K562 (cell line): ENCODE data around the gene TMEM270. TPM values are rescaled to one million over a fixed set of nuclear protein-coding genes. Genes with fewer than 3 reads are reported as not detected.
A peak's percentile ranks its signal among the peaks of the same experiment; 100 is the strongest.

Experiments used
- ATAC-seq: fragments of 200-7000 bp; cut with Tn5 transposase; 3 replicates; pipeline ENCODE4 v1.9.1; 2020; ENCODE audit warnings: moderate library complexity
- BruUV-seq: library from RNA; stranded (reverse); fragments of 400-500 nt; replicated peaks from 2 replicates; lab custom pipeline; 2021; lab: Mats Ljungman, UMichigan
- CTCF ChIA-PET: fragments of 300-600 bp; formaldehyde crosslinking; extraction: SDS; loops from one replicate; lab custom pipeline; 2021; ENCODE audit warnings: low intra/inter-chr PET ratio; lab: Yijun Ruan, JAX
- POLR2A ChIA-PET: fragments of 300-600, 350-650 bp; sonication (Branson Sonifier 250); formaldehyde crosslinking; extraction: SDS; loops from one replicate; lab custom pipeline; 2021; ENCODE audit warnings: antibody characterized with exemption, inconsistent platforms; lab: Yijun Ruan, JAX
- DNase-seq, 4 experiments: peaks; one replicate each; pipeline versions ENCODE4 v3.0.0 to v3.0.0-alpha.2; 2011 to 2018; ENCODE audit warnings: low spot score in 3 of 4, mixed read lengths in 3 of 4; ENCODE audit errors: extremely low read depth in 1 of 4
- FAIRE-seq: peaks from 2 replicates; lab custom pipeline; 2011; peaks lifted over from hg19 to GRCh38; lab: Jason Lieb, UNC
- H2AFZ ChIP-seq: 2 replicates; pipeline ENCODE4 v1.6.0; 2011; ENCODE audit warnings: low read depth, low read length, control low read depth, inconsistent platforms
- H3K27ac ChIP-seq: fragments of 200-600 bp; 3 replicates; pipeline ENCODE4 v1.8.0; 2011; ENCODE audit warnings: low read depth, mild to moderate bottlenecking, control low read depth, inconsistent platforms, low read length, moderate library complexity, mixed read lengths; ENCODE audit errors: extremely low read depth
- H3K27me3 ChIP-seq, 2 experiments: fragments of 300-600 bp in 1 of 2; 2 replicates in 1 of 2; 3 replicates in 1 of 2; pipeline versions ENCODE4 v1.6.0 to v1.8.0; 2011; ENCODE audit warnings: inconsistent platforms in 2 of 2, low read length in 2 of 2, mild to moderate bottlenecking in 1 of 2, mixed read lengths in 1 of 2, moderate library complexity in 1 of 2; ENCODE audit not compliant: control insufficient read depth in 2 of 2, insufficient read depth in 2 of 2
- H3K36me3 ChIP-seq: fragments of 300-600 bp; 3 replicates; pipeline ENCODE4 v1.8.0; 2011; ENCODE audit warnings: mild to moderate bottlenecking, low read length, inconsistent platforms; ENCODE audit not compliant: control insufficient read depth, insufficient read depth
- H3K4me1 ChIP-seq, 2 experiments: fragments of 200-600 bp in 1 of 2; replicated peaks in 1 of 2; 2 replicates in 1 of 2; 3 replicates in 1 of 2; pipeline versions ENCODE4 v1.5.1 to v1.8.0; 2011; ENCODE audit warnings: inconsistent platforms in 2 of 2, low read length in 2 of 2, mild to moderate bottlenecking in 1 of 2, mixed read lengths in 1 of 2, moderate library complexity in 1 of 2; ENCODE audit not compliant: control insufficient read depth in 2 of 2, insufficient read depth in 2 of 2
- H3K4me2 ChIP-seq: 2 replicates; pipeline ENCODE4 v1.6.1; 2011; ENCODE audit warnings: low read length, control low read depth, inconsistent platforms, mixed read lengths; ENCODE audit not compliant: insufficient read depth
- H3K4me3 ChIP-seq: fragments of 200-600 bp; sonication (generic), shearing (Covaris generic); 2 replicates; pipeline ENCODE4 v1.5.1; 2016; ENCODE audit warnings: control low read depth, inconsistent platforms
- H3K79me2 ChIP-seq: fragments of 200-600 bp; 3 replicates; pipeline ENCODE4 v1.8.0; 2011; ENCODE audit warnings: low read length, inconsistent platforms; ENCODE audit not compliant: control insufficient read depth, insufficient read depth
- H3K9ac ChIP-seq, 2 experiments: 2 replicates each; pipeline versions ENCODE4 v1.6.0 to v1.6.1; 2011; ENCODE audit warnings: low read depth in 2 of 2, low read length in 2 of 2, control low read depth in 1 of 2, inconsistent platforms in 1 of 2, mild to moderate bottlenecking in 1 of 2, mixed read lengths in 1 of 2; ENCODE audit not compliant: insufficient read depth in 1 of 2
- H3K9me1 ChIP-seq: one replicate; pipeline ENCODE4 v1.6.0; 2011; ENCODE audit warnings: inconsistent platforms, mild to moderate bottlenecking, low read length, moderate library complexity; ENCODE audit not compliant: control insufficient read depth, insufficient read depth
- H3K9me3 ChIP-seq: replicated peaks from 2 replicates; pipeline ENCODE4 v1.5.1; 2011; ENCODE audit warnings: low read depth, low read length, inconsistent platforms; ENCODE audit not compliant: control insufficient read depth, insufficient read depth
- H4K20me1 ChIP-seq: replicated peaks from 2 replicates; pipeline ENCODE4 v1.6.1; 2011; ENCODE audit warnings: low read length, inconsistent platforms, mixed read lengths; ENCODE audit not compliant: control insufficient read depth, insufficient read depth
- CEBPG ChIP-seq, 3 experiments: fragments of 200-800 bp in 1 of 3; sonication (Bioruptor generic) in 1 of 3; sonication (generic) in 1 of 3; formaldehyde crosslinking in 1 of 3; IDR thresholded peaks in 2 of 3; conservative IDR thresholded peaks in 1 of 3; 2 replicates each; pipeline versions ENCODE4 v1.6.1 to v1.8.0; 2016 to 2022; ENCODE audit warnings: missing compliant biosample characterization in 2 of 3, missing genetic modification characterization in 2 of 3, mild to moderate bottlenecking in 1 of 3, missing genetic modification reagents in 1 of 3
- EHMT2 ChIP-seq: fragments of 450-650 bp; IDR thresholded peaks from 2 replicates; pipeline ENCODE4 v1.6.1; 2018; ENCODE audit warnings: antibody characterized with exemption
- ETV1 ChIP-seq: fragments of 450-650 bp; conservative IDR thresholded peaks from 2 replicates; pipeline ENCODE4 v1.6.1; 2016; ENCODE audit warnings: missing genetic modification characterization, control low read depth, low read depth, missing compliant biosample characterization
- NCOA1 ChIP-seq: fragments of 450-650 bp; IDR thresholded peaks from 2 replicates; pipeline ENCODE4 v1.6.1; 2016; ENCODE audit warnings: low read depth
- NR3C1 ChIP-seq: sonication (generic); formaldehyde crosslinking; IDR thresholded peaks from 2 replicates; pipeline ENCODE4 v1.8.1; 2022; ENCODE audit warnings: missing genetic modification reagents
- PHTF2 ChIP-seq: fragments of 250-450 bp; sonication (Bioruptor Pico); IDR thresholded peaks from 2 replicates; pipeline ENCODE4 v1.5.0; 2021; ENCODE audit warnings: mild to moderate bottlenecking
- RAD21 ChIP-seq, 2 experiments: fragments of 250-450 bp in 1 of 2; fragments of 450-650 bp in 1 of 2; sonication (Bioruptor Pico) in 1 of 2; formaldehyde crosslinking in 1 of 2; IDR thresholded peaks in 1 of 2; conservative IDR thresholded peaks in 1 of 2; 2 replicates each; pipeline versions ENCODE4 v1.4.0 to v1.8.0; 2020 to 2022; ENCODE audit warnings: mild to moderate bottlenecking in 2 of 2, moderate library complexity in 1 of 2
- ZNF436 ChIP-seq: fragments of 250-450, 450-650 bp; sonication (Bioruptor Pico); formaldehyde crosslinking; IDR thresholded peaks from 2 replicates; pipeline ENCODE4 v1.7.0; 2020; ENCODE audit warnings: mild to moderate bottlenecking
- ZNF644 ChIP-seq: fragments of 200-800 bp; sonication (Bioruptor generic); IDR thresholded peaks from 2 replicates; pipeline ENCODE4 v1.6.1; 2016; ENCODE audit warnings: low read depth, missing genetic modification characterization, missing compliant biosample characterization
- WGBS: fragments of 100-300 bp; shearing (Covaris generic); methylation state at CpG from one replicate; pipeline ENCODE4 v1.1.6; 2016; ENCODE audit warnings: low coverage, mixed read lengths; ENCODE audit not compliant: insufficient coverage; ENCODE audit errors: missing lambda C conversion rate; 5-methylcytosine and 5-hydroxymethylcytosine counted together
- in situ Hi-C: fragments of 300-500 bp; cut with MboI; formaldehyde crosslinking; loops from 4 replicates; pipeline ENCODE4 v1.15.0; 2018; ENCODE audit warnings: inconsistent platforms, mixed read lengths
- intact Hi-C: fragments of 100-400 bp; cut with micrococcal nuclease; formaldehyde crosslinking; loops from 2 replicates; pipeline ENCODE4 v1.14.2; 2022
- polyA plus RNA-seq, 8 experiments: library from polyadenylated mRNA; depleted of rRNA in 4 of 8; stranded (reverse) in 5 of 8; unstranded in 3 of 8; fragments of >200 nt; fragmentation: Nextera tagmentation in 2 of 8; fragmentation: Illumina TruSeq in 1 of 8; extraction: Ambion mirVana in 2 of 8; extraction: Trizol in 1 of 8; gene quantifications; 2 replicates each; pipeline versions ENCODE4 v1.2.1 to v1.2.3, GENCODE V29; 2011 to 2014; ENCODE audit warnings: inconsistent platforms in 1 of 8, missing spikeins in 1 of 8
- total RNA-seq, 7 experiments: library from RNA; depleted of rRNA in 6 of 7; stranded (reverse); fragments of >200 nt in 6 of 7; fragmentation: Illumina TruSeq in 2 of 7; extraction: Trizol in 2 of 7; gene quantifications; 2 replicates each; pipeline versions ENCODE4 v1.2.1 to v1.2.3, GENCODE V29; 2011 to 2021; ENCODE audit warnings: low replicate concordance in 1 of 7

The TMEM270 gene
- total and polyA plus RNA-seq, 9 of the 15 experiments (the other 6 are each of a cell fraction or from before 2014, with no cell fraction given), result not detected

- ChIA-PET CTCF (no interaction called here), POLR2A (interaction anchor here (0.6 to 1.2 kb wide), 2 partner anchors 8 to 30 kb away, joined by 3 to 4 read pairs; no protein-coding TSS in a partner anchor)
- DNase-seq (peak in 2 of 4 experiments; percentile 39 to 46), FAIRE-seq (no peak), ATAC-seq (no peak)
- WGBS, result 22% methylated on average over 18 of the region's 20 CpGs
- Histone ChIP-seq H3K79me2 (no peaks in the 10 kb centered on the region), H3K4me2 (no peak overlapping the region), H3K9ac (no peak overlapping the region), H3K4me1 (peaks cover 8 to 29% of the 10 kb centered on the region in 2 experiments; a peak in 4 of 5 replicates), H3K36me3 (no peaks in the 10 kb centered on the region), H3K27me3 (peaks cover 0 to 42% of the 10 kb centered on the region in 2 experiments; a peak in 2 of 5 replicates), H3K27ac (no peak overlapping the region), H3K4me3 (no peak overlapping the region), H3K9me3 (no peaks in the 10 kb centered on the region), H4K20me1 (peaks cover 18% of the 10 kb centered on the region; the same call in 1 of the 2 replicates), H2AFZ (no peak overlapping the region), H3K9me1 (no peaks in the 10 kb centered on the region)
- intact Hi-C loops, result no loop called here
- in situ Hi-C loops, result no loop called here
- BruUV-seq, result no TSS peak
- TF ChIP-seq NR3C1 (CRISPR knock-in tag) (no peak), EHMT2 (no peak), PHTF2 (CRISPR knock-in tag) (no peak), CEBPG (CRISPR knock-in tag; IDR thresholded peaks at IDR 0.05) (no peak), CEBPG (tag; conservative IDR thresholded peaks at IDR 0.05 in 1 of 2, IDR thresholded peaks at IDR 0.05 in 1 of 2) (no peak), NCOA1 (no peak), ETV1 (tag) (no peak), ZNF644 (no peak), ZNF436 (CRISPR knock-in tag) (no peak), RAD21 (CRISPR knock-in tag; conservative IDR thresholded peaks at IDR 0.05 in 1 of 2, IDR thresholded peaks at IDR 0.05 in 1 of 2) (no peak)
Observed at GRCh38 chr7:73894733-73895551, 34.0 kb downstream of the TMEM270 start.
